ENCODE measurements around the gene PCLO.

DNA sequence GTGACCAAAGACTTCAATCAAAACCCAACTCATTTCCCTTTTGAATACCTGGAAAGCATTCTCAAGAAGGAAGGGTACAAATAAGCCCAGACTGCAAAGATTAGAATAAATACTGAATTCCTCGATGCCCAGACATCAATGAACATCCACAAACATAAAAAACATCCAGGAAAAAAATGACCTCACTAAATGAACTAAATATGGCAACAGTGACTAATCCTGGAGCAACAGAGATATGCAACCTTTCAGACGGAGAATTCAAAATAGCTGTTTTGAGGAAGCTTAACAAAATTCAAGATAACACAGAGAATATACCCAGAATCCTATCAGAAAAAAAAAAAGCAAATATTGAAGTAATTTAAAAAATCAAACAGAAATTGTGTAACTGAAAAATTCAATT lies 43.2 kb downstream of the PCLO start:
- TF ChIP-seq HDGF (IDR thresholded peaks at IDR 0.05; ENCODE audit: borderline replicate concordance) (no peak), TARDBP (IDR thresholded peaks at IDR 0.05) (no peak)
